Measurements from ENCODE around the gene SLC16A8. TPM values are rescaled to one million over a fixed set of nuclear protein-coding genes. Genes with fewer than 3 reads are reported as not detected.

SLC16A8 gene
- total and polyA plus RNA-seq, 9 of the 15 experiments (the other 6 are each of a cell fraction or from before 2014, with no cell fraction given), result not detected

- TF ChIP-seq AFF4 (CRISPR knock-in tag; IDR thresholded peaks at IDR 0.05) (no peak), ZBTB17 (CRISPR knock-in tag; IDR thresholded peaks at IDR 0.05) (peak; percentile 40; the same call in 1 of the 2 replicates), ZNF79 (CRISPR knock-in tag; IDR thresholded peaks at IDR 0.05; ENCODE audit: low read depth) (no peak), ELF4 (CRISPR knock-in tag; IDR thresholded peaks at IDR 0.05) (no peak), MYNN (IDR thresholded peaks at IDR 0.05) (no peak), MYNN (CRISPR knock-in tag; IDR thresholded peaks at IDR 0.05) (no peak), ZC3H11A (IDR thresholded peaks at IDR 0.05; ENCODE audit: low read depth, low read length) (no peak), EWSR1 (IDR thresholded peaks at IDR 0.05; ENCODE audit: borderline replicate concordance, low read depth, partially characterized antibody) (no peak), CBX3 (IDR thresholded peaks at IDR 0.05; ENCODE audit: borderline replicate concordance in 1 of 2, low read length in 2 of 2) (no peak), ARNT (IDR thresholded peaks at IDR 0.05) (no peak), SRSF3 (IDR thresholded peaks at IDR 0.05; ENCODE audit: insufficient read depth, low read length) (no peak), NELFE (IDR thresholded peaks at IDR 0.05; ENCODE audit: insufficient read depth, insufficient read length) (no peak), THRA (IDR thresholded peaks at IDR 0.05) (no peak), TCF3 (CRISPR knock-in tag; IDR thresholded peaks at IDR 0.05) (no peak), BMI1 (IDR thresholded peaks at IDR 0.05; ENCODE audit: low read length) (no peak), RFX5 (IDR thresholded peaks at IDR 0.05; ENCODE audit: low read depth, low read length) (no peak), CSDE1 (IDR thresholded peaks at IDR 0.05) (no peak), SRSF9 (IDR thresholded peaks at IDR 0.05; ENCODE audit: borderline replicate concordance, low read depth, low read length) (no peak), ZBTB26 (CRISPR knock-in tag; IDR thresholded peaks at IDR 0.05) (no peak), STAG1 (CRISPR knock-in tag; IDR thresholded peaks at IDR 0.05; ENCODE audit: borderline replicate concordance) (no peak), KDM2B (CRISPR knock-in tag; IDR thresholded peaks at IDR 0.05) (no peak), ELK3 (CRISPR knock-in tag; IDR thresholded peaks at IDR 0.05) (no peak), HES1 (IDR thresholded peaks at IDR 0.05; ENCODE audit: low read depth) (no peak)
These were observed 49.6 kb downstream of the SLC16A8 start (continued) for GRCh38 chr22:38034278-38034882.
